Nucleus accumbens (tissue), 56 donors: Measurements from ENCODE around the gene TBX10.
"Not testable (repeated sequence)": the region's sequence is repeated elsewhere in the genome, so short reads cannot be mapped to it uniquely, and the experiment has no call there.

ENCODE experiments used
- DNase-seq, 56 donors: peaks; one replicate each; lab custom pipeline; 2025; lab: John Stamatoyannopoulos, UW

TBX10 gene

GRCh38 chr11:67632982-67633755 is 6.4 kb downstream of the TBX10 start:
- no peak for DNase-seq

DNA sequence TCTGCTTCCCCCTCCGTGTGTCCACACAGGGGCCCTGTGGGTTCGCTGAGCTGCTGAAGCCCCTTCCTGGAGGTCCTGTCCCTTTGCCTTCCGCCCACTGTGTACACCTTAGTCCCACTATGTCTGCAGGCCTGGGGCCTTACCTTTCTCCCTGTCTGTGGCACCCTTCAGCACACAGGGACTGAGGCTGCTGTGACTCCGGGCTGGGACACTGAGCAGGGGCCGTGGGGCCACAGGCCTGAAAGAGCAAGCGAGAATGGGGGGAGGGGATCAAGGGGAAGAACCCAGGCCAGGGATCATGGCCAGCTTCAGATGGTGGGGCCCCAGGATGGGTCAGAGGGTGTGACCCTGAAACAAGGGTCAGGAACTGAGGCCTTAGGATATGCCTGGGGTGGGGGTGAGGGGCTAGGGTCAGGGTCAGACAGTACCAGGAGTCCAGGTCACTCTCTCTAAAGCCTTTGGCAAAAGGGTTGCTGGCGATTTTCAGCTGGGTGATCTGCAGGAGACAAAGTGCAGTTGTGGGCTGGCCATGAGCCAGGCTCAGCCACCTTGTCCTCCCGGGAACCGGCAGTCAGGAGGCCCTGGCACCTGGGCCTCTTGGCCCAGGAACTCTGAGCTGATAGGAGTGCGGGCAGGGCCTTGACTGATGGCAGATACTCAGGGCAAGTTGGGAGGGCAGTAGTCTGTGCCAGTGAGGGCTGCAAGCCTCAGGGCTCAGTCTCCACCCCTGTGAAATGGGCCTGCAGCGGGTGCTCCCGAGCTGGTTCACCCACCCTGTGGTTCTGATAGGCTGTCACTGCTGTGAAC is 7.2 kb downstream of the TBX10 start:
- no peak for DNase-seq

- no peak for DNase-seq
Measured at GRCh38 chr11:67631853-67632174, 7.7 kb downstream of the TBX10 start.

- no peak for DNase-seq
Measured at GRCh38 chr11:67631411-67631810, 8.2 kb downstream of the TBX10 start.

- no peak for DNase-seq
Measured at GRCh38 chr11:67630943-67631331, 8.6 kb downstream of the TBX10 start.

- peak; percentile 84 to 100 (median 96) for DNase-seq
Measured at GRCh38 chr11:67630228-67630942, 9.2 kb downstream of the TBX10 start.

DNA sequence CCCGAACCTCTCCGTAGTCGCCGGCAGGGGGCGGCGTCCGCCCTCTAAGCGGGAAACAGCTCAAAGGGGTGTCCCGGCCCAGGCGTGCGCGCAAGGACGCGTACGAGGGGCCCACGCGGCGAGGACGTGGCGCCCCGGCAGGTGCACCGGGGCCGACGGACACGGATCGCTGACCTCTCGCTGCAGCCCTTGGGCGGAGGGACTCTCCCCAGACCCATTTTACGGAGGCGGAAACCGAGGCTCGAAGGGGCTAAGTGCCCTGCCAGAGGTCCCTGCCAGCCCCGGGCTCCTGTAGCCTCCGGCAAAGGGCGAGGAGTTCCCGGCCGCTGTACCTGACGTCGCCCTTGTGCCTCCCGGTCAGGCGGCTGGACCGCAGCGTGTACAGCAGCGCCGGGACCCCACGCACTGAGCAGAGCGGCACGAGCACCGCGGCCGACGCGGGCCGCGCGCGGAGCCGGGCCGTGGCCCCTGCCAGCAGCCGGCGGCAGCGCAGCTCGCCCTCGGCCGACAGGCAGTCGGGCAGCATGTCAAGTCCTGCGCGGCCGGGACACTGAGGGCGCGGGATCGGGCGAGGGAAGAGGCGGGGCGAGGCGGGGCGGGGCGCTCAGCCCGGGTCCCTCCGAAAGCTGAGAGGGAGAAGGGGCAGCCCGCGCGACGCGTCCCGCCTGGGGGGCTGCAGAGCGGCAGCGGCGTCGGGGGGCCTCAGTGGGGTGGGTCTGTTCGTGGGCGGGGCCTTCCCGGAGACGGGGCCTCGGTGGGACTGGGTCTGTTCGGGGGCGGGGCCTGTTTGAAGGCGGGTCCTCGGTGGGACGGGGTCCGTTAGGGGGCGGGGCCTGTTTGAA is 10.0 kb downstream of the TBX10 start, which contains the start of gene NUDT8:
TSS of gene NUDT8 (minus strand) at position 552 of the 842 bp plus-strand sequence. CDS start at position 526, 26 bp downstream.
- peak in 49 of 56 donors; percentile 15 to 98 (median 59) for DNase-seq

GRCh38 chr11:67628710-67629385 is 10.7 kb downstream of the TBX10 start:
- DNase-seq, result peak in 2 of 56 donors; percentile 10 to 38

DNA sequence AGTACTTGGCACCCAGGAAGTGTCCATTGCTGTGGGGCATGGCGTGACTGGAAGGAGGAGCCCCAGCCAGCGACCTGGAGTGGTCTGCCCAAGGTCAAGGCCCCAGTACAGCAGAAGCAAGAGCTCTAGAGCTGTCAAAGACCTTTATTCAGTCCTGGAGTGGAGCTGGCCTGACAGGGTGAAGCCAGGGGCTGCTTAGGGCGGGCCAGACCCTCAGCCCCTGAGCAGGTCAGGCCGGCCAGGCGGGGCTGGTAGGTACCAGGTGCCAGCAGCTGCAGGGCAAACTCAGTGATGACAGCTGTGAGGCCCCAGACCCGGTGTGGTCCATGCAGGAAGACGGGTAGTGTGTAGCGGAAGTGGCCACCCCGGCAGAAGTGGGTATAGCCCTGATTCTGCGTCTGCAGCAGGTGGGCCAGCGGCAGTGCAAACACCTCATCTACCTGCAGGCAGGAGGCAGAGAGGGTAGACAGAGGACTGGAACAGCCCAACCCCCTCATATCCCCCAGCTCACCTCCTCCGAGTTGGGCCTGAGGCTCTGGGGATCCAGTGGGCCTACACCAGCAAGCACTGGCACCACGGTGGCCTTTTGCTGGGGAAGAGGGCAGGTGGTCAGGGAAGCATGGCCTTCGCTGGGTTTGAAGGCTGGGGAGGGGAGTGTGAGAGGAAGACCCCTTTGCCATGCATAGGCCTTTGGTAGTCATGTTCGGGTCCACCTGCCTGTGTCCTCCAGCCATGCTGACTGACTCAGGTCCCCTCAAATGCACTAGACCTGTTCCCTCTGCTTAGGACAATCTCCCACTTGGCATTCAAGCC is 11.5 kb downstream of the TBX10 start:
- DNase-seq, result no peak

- DNase-seq, result no peak
Measured at GRCh38 chr11:67627441-67627811, 12.1 kb downstream of the TBX10 start.

DNA sequence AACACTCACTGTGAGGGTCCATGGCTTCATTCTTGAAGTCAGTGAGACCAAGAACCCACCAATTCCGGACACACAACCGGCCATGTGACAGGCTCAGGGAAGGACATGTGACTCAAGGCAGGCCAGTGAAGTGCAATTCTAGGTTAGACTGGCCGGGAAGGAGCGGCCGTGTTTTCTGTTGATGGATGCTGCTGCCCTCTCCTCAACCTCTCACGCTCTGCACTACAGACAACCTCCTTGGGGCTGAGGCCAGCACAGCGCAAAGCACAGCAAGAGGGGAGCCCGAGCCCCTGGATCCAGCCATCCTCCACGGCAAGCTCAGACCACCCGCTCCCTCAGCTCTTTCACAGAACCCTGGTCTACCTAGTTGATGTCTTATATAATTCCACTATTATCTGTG is 12.6 kb downstream of the TBX10 start:
- no peak for DNase-seq

DNA sequence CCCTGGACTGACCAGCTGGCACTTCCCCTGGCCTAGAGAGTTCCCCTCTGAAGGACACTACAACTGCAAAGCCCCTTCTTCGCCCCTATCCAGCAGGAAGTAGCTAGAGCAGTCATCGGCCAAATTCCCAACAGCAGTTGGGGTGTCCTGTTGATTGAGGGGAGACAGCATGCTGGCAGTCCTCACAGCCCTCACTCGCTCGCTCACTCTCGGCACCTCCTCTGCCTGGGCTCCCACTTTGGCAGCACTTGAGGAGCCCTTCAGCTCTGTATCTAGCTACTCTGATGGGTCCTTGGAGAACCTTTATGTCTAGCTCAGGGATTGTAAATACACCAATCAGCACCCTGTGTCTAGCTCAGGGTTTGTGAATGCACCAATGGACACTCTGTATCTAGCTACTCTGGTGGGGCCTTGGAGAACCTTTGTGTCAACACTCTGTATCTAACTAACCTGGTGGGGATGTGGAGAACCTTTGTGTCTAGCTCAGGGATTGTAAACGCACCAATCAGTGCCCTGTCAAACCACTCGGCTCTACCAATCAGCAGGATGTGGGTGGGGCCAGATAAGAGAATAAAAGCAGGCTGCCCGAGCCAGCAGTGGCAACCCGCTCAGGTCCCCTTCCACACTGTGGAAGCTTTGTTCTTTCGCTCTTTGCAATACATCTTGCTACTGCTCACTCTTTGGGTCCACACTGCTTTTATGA is 13.3 kb downstream of the TBX10 start:
- DNase-seq, result not testable (repeated sequence)

DNA sequence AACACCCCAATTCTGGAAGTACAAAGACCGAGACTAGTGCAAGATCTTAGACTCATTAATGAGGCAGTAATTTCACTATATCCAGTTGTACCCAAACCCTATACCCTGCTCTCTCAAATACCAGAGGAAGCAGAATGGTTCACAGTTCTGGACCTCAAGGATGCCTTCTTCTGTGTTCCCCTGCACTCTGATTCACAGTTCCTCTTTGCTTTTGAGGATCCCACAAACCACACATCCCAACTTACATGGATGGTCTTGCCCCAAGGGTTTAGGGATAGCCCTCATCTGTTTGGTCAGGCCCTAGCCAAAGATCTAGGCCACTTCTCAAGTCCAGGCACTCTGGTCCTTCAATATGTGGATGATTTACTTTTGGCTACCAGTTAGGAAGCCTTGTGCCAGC is 15.8 kb downstream of the TBX10 start:
- DNase-seq, result not testable (repeated sequence)

GRCh38 chr11:67622905-67623304 is 16.7 kb downstream of the TBX10 start:
- not testable (repeated sequence) for DNase-seq

DNA sequence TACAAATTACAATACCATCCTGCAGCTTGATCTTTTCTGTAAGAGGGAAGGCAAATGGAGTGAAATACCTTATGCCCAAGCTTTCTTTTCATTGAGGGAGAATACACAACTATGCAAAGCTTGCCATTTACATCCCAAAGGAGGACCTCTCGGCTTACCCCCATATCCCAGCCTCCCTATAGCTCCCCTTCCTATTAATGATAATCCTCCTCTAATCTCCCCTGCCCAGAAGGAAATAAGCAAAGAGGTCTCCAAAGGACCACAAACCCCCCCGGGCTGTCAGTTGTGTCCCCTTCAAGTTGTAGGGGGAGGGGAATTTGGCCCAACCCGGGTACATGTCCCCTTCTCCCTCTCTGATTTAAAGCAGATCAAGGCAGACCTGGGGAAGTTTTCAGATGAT is 17.6 kb downstream of the TBX10 start:
- DNase-seq, result not testable (repeated sequence)

DNA sequence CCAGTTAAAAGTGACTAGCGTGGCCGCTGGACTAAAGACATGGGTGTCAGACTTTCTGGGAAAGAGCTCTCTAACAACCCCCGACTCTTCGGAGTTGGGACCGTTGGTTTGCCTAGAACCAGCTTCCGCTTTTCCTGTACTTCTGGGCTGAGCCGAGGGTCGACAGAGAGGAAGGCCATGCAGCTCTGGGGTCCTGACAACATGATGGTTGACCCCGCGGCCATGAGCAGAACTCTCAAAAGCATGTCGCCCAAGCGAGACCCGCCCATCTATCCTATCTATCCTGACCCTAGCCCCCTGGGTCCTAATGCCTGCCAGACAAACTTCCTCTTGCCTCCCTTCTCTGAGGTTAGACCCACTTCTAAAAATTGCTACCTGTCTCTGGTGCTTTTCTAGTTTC is 18.9 kb downstream of the TBX10 start:
- not testable (repeated sequence) for DNase-seq

GRCh38 chr11:67619683-67620618 is 19.6 kb downstream of the TBX10 start:
- DNase-seq, result not testable (repeated sequence)
